Fibroblast of skin of back (primary cell): ENCODE data around the gene BMPR1A.
"Not testable (repeated sequence)": the region's sequence is repeated elsewhere in the genome, so short reads cannot be mapped to it uniquely, and the experiment has no call there.

Experiments used
- DNase-seq: peaks from one replicate; pipeline ENCODE4 v3.0.0-alpha.2; 2013

Gene BMPR1A

DNA sequence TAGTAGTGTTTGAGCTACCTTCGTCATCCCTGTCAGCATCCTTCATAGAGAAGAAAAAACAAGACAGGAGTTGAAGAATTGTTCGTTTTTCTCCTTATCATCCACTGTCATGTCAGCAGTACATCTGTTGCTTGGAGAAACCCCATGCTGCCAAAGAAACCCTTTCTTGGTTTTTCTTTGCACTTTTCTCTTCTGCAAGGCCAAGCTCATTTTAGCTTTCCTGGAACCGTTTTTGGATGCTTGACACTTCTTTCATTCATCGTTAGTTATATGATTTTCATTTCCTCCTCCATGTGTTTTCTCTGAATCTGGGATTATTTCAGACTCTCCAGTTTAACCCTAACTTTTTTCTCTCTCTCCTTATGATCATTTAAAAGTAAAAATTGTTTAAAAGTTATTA is 142.1 kb downstream of the BMPR1A start:
- DNase-seq, result no peak

- DNase-seq, result no peak
These were observed 142.7 kb downstream of the BMPR1A start for GRCh38 chr10:86899132-86899531.

- peak; percentile 65 for DNase-seq
These were observed 143.4 kb downstream of the BMPR1A start for GRCh38 chr10:86899670-86900276.

DNA sequence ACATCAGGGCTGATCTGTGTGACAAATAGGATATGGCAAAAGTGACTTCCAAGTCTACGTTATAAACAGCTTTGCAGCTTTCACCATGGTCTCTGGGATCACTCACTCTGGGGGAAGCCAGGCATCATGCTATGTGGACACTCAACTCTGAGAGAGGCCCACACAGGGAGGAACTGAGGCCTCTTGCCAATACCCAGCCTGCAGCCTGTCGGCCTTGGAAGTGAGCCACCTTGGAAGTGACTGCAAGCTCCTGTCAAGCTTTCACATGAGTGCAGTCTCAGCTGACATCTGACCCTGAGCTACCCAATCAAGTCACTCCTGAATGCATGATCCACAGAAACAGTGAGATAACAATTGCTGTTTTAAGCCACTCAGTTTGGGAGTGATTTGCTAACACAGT is 144.5 kb downstream of the BMPR1A start:
- DNase-seq, result peak; percentile 17

GRCh38 chr10:86904600-86904999 is 148.2 kb downstream of the BMPR1A start:
- no peak for DNase-seq

DNA sequence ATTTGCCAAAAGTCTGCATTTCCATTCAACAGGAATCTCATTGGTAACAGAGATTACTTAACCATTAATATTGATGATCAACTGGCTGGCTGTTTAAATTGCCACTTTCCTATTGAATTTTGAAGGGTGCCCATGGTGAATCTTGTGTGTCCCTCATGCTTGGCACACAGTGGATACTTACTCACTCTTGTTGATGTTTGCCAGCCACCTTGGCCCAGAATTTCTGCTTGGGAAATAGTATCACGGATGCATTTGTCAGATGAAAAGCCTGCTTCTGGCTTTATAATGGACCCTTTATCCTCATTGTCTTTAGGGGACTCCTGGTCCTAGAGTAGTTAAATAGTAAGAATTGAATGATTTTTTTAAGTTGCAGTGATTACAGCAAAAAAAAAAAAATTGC is 149.0 kb downstream of the BMPR1A start:
- DNase-seq, result no peak

GRCh38 chr10:86914734-86915133 is 158.3 kb downstream of the BMPR1A start:
- DNase-seq, result no peak

- peak; percentile 18 for DNase-seq
These were observed 161.6 kb downstream of the BMPR1A start for GRCh38 chr10:86918022-86918471.

DNA sequence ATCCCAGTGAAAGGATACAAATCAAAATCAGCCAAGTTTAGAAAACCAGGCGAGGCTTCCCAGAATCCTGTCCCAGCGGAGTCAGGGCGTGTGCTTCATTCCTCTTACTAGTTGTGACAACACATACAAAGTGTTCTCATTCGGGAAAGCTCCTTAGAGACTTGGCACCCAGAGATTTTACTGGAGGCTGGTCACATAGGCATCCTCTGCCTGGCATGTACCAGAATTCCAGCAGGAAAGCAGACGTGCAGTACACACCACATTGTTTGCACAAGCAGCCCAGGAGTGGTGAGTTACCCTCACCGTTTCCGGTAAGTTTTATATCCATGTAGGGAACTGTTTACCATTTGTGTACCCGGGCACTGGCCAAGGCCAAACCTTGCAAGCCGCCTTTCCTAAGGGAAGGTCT is 166.1 kb downstream of the BMPR1A start:
- DNase-seq, result no peak

DNA sequence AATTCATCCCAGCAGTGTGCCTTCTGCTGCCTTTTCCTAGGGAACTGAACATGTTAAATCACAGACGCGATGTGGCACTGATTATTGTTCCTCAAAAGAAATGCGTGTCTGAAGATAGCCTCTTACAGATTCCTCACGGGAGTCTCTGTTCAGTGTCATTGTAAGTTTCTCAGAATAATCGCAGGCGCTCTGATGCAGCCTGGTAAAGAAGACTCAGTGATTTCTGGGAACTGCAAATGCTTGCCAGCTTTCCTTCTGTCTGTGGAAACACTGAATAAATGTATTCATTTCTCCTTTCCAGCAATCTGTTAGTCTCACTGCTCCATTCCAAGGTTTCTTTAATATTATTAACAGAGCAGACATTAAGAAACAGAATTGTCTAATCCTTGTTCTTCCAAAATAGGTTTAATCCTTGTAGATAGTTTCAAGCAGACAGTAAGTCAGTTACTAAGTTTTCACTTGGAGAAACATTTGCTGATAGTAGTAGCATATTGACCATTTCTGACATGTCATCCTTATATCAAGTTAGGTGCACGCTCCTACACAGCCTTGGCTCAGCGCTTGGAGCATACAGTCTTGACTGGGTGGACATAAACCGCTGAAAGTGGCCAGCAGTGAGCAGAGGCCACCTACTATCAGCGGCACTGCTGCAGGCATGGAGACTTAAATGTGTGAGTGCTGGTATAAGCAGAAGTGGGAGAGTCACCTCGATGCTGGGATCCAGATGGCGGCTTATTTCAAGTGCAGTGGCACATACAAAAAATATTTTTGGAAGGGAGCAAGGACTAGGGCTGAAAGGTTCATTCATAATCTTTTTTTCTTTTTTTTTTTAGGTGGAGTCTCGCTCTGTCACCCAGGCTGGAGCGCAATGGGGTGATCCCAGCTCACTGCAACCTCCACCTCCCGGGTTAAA is 173.3 kb downstream of the BMPR1A start:
- no peak for DNase-seq

- DNase-seq, result no peak
These were observed 175.5 kb downstream of the BMPR1A start for GRCh38 chr10:86931872-86932271.

DNA sequence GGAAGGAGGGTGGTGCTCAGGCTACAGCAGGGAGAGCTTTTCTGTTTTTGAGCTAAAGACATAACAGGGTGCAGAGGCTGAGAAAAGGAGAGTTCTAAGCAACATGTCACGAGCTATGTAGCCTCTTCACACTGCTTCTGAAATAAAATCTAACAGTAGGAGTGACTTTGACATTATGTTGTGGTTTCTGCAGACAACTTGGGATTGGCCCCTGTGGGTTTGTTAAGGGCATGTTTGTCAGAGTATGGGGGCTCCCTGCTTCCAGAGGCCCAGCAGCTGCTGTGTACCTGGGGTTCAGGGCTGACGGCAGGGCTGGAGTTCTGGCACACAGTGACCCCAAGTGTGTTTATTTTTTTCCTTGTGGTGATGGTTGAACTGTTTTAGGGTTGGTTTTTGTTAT is 176.3 kb downstream of the BMPR1A start:
- no peak for DNase-seq

- DNase-seq, result not testable (repeated sequence)
These were observed 177.8 kb downstream of the BMPR1A start for GRCh38 chr10:86934162-86934711.

DNA sequence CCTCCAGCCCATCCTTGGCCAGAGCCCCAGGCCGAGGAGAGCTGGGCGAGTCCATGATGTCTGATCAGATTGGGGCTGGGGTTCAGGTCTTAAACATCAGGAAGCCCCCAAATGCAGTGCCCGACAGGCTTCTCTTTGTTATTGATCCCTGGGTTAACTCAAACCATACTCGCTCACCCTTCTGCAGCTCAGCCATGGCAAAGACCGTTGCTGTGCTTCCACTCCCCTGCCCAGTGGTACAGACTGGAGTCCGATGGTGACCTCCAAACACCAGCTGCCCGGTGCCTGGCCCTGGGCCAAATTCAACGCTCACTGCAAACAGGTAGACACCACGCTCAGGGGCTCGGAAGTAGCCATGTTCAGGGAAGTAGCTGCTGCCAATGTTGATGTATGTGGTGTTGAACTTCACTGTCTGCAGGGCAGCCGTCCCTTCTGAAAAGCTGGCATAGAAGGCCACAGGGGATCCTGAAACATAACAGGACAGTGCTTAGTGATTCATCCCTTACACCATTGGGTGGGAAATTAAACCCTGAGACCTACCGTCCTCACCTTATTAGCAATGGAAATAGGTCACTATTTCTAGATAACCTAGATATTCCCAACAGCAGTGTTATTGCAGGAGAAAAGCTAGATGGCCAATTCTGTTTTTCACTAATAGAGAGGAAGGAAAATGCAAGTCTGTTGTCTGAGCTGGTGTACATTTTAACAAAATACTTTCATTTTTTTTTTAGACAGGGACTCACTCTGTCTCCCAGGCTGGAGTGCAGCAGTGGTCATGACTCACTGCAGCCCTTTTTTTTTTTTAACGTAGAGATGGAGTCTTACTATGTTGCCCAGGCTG is 180.5 kb downstream of the BMPR1A start:
- DNase-seq, result peak; percentile 67

DNA sequence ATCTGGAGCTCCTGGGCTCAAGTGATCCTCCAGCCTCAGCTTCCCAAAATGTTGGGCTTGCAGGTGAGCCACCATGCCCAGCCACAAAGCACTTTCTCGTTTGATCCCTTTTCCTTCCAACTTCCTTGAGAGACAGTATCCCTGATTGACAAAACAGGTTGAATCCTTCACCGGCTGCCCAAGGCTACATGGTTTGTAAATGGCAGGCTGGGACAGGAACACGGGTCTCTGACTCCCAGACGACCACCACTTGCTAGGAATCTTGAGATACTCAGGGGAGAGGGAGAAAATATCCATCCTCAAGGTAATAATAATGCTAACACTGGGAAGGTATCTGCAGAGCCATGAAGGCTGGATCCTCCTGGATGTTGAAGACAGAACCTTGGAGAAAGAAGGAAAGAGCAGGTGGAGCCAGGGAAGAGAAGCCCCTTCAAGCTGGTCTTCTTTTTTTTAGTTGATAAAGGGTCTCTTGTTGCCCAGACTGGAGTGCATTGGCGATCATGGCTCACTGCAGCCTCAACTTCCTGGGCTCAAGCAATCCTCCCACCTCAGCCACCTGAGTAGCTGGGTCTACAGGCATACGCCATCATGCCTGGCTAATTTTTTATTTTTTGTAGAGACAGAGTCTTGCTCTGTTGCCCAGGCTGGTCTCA is 181.2 kb downstream of the BMPR1A start:
- DNase-seq, result no peak

DNA sequence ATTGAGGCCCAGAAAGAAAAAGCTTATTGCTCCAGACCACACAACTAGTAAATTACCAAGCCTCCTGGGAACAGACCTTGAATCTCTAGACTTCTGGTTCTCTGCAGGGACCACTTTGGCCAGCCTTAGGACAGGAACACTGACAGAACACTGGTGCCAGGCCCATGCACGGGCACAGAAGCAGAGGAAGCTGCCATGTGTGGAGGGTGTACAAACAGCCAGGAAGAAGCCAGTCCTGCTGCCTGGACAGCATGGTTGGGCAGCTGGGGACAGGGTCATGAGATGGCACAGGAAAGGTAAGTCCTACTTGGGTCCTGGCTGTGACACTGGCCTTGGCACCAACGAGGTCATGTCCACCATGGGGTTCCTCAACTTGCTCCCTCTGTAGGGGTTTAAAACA is 181.8 kb downstream of the BMPR1A start:
- DNase-seq, result no peak

- not testable (repeated sequence) for DNase-seq
These were observed 183.7 kb downstream of the BMPR1A start for GRCh38 chr10:86940076-86940475.

DNA sequence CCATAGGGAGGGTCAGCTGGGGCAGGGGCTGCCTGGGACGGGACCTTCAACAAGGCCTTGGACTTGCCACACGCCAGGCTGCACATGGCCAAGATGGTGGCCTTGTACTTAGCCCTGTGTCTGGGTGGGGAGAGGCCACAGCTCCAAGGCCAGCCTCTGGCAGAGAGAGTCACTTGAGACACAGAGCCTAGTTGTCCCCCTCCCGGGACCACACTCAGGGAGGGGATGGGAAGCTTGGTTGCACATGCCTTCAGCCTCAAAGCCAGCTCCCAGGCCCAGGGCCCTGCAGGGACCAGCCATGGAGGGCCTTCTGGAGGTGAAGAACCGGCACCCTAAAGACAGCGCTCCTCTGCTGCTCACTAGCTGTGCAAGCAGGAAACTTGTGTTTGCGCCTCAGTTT is 184.3 kb downstream of the BMPR1A start:
- no peak for DNase-seq

GRCh38 chr10:86941426-86941825 is 185.0 kb downstream of the BMPR1A start:
- no peak for DNase-seq

GRCh38 chr10:86941991-86942421 is 185.6 kb downstream of the BMPR1A start:
- DNase-seq, result no peak

DNA sequence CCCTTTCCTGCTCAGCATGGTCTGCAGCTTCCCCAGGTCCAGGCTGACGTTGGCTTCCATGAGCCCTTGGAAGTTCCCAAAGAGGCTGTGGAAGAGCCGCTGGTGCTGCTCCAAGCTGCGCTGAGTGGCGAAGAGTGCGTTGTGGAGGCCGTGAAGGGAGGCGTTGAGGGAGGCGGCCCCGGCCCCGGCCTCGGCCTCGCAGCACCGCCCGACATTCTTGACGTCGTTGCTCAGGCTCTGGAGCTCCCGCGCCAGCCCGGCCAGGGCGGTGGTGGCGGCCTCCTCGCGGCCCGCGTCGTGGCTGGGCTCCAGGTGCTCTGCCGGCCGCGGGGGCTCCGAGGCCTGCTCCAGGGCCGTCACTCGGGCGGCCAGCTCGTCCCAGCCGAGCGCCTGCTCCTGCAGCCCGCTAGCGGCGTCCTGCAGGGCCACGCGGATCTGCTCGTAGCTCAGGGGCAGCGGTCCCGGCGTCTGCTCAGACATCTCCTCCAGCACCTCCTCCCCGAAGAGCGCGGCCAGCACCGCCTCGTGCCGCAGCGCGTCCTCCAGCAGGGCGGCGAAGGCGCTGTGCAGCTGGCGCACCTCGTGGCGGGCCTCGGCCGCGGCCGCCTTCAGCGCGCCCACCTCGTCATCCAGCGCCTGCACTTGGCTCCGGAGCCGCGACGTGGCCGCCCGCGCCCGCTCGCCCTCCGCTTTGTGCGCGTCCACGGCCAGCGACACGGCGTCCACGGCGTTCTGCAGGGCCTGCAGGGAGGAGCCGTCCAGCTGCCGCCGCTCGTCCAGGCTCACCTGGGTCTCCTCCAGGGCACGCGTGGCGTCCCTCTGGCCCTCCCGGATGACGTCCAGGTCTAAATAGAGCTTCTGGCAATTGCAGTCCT is 186.3 kb downstream of the BMPR1A start:
- DNase-seq, result peak; percentile 19
